NOMO-1 treated with dmso at 0.1 percent for 144 hours (cell line): ENCODE results near the gene SCML2.
"Not testable (repeated sequence)": the region's sequence is repeated elsewhere in the genome, so short reads cannot be mapped to it uniquely, and the experiment has no call there.

ENCODE experiments used
- DNase-seq: peaks from one replicate; lab custom pipeline; 2025; ENCODE audit not compliant: unreplicated experiment; lab: John Stamatoyannopoulos, UW

Gene SCML2

DNA sequence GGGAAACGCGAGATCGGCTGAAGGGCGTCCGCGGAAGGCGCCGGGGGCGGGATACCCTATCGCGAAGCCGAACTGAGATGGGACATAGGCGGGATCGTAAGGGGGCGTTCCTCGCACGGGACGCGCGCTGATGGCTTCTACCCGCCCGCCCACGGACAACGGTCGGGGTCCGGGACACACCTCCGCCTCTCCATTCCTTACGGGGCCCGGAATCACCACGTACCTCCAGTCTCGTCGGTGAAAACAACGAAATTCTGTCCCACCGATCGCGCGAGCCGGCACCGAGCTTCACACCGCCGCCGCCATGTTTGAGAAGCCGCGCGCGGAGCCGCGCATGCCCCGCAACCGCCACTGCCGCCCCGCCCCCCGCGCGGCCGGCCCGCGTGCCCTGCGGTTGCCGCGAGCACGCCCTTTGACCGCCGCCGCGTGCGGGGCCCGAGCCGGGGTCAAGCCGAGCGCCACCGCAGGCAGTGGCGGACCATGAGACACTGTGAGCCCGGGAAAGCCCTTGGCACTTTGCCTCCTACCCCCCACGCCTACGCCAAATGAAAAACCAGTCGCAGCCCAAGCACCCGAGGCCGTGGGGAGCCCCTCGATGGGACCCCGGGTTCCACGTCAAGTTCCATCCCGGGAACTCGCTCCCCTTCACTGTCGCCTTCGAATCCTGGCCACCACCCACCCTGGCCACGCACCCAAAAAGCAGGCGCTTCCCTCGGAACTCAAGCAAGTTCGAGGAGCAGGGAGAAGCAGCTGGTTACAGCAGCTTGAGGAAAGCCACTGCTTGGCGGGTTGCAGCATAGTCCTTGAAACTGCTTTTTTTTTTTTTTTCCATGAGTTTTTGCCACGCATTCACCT, at the start of gene SCML2:
SCML2 (minus strand) TSS at position 320 of the 855 bp plus-strand sequence. CDS start 20,617 bp downstream, outside the sequence.
- no peak for DNase-seq

GRCh38 chrX:18401848-18402213, 47.3 kb upstream of the SCML2 start:
- no peak for DNase-seq

- DNase-seq, result no peak
These were observed 40.0 kb upstream of the SCML2 start for GRCh38 chrX:18394477-18394876.

DNA sequence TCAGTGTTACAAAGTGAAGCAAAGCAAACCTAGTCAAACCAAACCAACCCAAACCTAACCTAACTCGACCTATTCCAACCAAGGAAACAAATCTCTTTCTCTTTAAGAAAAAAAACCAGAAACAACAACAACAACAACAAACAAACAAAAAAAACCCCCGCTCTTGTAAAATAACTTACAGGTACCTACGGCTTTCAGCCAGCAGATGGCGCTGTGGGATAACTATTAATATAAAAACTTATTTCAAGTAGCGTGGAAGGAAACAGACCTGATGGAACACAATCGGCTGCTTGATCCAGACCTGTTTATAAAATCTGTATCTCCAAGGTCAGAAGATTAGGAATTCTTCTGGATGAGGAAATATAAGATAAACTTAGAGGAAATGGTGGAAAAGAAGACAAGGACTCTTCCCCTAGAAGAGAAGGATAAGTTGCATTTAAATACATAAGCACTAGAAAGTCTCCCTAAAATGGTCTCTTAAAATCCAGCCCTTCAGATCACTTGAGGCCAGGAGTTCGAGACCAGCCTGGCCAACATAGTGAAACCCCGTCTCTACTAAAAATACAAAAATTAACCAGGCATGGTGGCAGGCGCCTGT, 36.6 kb upstream of the SCML2 start:
- DNase-seq, result no peak

DNA sequence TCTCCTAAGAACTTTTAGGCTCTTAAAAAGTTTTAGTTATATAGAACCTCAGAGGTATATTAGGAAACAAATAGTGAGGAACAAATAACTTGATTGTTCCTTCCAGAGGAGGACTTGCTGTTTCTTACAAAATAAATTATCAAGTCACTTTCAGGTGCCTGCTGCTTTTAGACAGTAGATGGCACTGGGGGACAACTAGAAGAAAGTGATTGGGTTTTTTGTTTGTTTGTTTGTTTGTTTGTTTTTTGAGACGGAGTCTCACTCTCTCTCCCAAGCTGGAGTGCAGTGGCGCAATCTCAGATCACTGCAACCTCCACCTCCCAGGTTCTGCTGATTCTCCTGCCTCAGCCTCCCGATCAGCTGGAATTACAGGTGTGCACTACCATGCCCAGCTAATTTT, 35.5 kb upstream of the SCML2 start:
- DNase-seq, result no peak

GRCh38 chrX:18377796-18378195, 23.3 kb upstream of the SCML2 start:
- no peak for DNase-seq

DNA sequence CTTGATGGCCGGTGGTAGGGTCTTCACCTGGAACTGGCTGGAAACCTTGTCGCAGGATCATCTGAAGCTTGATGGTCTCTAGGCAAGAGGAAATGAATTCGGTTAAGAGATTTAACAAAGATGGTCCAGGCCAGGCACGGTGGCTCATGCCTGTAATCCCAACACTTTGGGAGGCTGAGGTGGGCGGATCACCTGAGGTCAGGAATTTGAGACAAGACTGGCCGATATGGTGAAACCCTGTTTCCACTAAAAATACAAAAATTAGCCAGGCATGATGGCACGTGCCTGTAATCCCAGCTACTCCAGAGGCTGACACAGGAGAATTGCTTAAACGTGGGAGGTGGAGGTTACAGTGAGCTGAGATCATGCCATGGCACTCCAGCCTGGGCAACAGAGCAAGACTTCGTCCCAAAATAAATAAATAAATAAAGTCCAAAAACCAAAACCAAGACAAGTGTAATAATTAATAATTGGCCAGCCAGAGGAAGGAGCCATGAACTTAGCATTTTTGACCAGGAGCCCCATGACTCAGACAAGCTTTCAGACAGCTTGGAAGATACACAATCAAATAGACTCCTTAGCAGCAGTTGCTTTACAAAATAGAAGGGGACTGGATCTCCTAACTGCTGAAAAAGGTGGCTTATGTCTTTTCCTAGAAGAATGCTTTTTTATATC, 20.8 kb upstream of the SCML2 start:
- DNase-seq, result not testable (repeated sequence)

DNA sequence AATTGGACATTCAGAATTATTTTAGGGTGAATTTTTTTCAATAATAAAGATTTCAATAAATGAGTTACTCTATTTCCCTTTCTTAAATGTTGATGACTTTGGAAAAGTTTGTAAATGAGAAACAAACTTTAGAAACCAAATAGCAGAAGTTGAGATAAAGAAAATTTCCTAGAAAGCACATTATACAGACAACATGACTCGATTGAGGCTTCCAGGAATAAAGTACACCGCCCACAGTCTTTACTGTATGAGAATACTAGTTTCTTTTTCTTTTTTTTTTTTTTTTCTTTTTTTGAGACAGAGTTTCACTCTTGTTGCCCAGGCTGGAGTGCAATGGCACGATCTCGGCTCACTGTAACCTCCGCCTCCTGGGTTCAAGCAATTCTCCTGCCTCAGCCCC, 14.6 kb upstream of the SCML2 start:
- DNase-seq, result not testable (repeated sequence)

GRCh38 chrX:18368402-18368801, 13.9 kb upstream of the SCML2 start:
- DNase-seq, result no peak

GRCh38 chrX:18360867-18361266, 6.4 kb upstream of the SCML2 start:
- DNase-seq, result no peak

DNA sequence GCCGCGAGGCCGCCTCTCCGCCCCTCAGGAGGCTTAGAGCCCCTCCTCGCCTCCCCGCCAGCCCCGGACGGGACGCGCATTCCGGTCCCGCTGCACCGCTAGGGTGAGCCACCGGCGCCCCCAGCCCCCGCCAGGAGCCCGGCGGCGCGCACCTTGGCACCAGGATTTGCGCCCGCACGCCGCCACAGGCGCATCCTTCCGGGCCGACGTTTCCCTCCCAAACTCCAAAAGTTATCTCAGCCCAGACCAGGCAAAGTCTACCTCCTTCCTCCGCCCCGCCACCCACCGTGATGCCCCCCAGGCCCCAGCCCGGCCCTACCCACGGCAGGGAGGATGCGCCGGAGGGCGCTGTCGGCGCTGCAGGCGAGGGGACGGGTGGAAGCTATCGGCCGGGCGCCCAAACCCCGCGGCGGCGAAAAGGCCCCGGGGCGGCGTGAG, 538 bp downstream of the SCML2 start:
- no peak for DNase-seq

- no peak for DNase-seq
These were observed 2.7 kb downstream of the SCML2 start for GRCh38 chrX:18351784-18352183.

DNA sequence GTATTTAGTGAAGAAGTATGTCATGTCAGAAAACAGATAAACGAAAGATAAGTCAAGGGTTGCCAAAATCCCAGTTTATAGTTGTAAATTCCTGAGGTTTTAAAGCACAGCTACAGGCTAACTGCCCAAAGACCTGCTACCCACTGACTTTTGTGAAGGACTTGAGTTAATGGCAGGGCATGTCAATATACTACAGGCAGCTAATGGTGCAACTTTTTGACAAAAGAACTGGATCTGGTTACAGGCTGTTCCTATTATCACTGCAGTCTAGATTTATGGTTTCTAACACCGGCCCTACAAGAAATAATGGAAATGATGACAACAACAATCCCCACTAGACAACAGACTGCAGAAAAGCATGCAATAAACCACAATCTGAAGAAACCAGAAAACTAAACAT, 6.4 kb downstream of the SCML2 start:
- DNase-seq, result no peak

- DNase-seq, result no peak
These were observed 45.1 kb downstream of the SCML2 start for GRCh38 chrX:18309401-18309800.

GRCh38 chrX:18297251-18297650, 57.2 kb downstream of the SCML2 start:
- no peak for DNase-seq

DNA sequence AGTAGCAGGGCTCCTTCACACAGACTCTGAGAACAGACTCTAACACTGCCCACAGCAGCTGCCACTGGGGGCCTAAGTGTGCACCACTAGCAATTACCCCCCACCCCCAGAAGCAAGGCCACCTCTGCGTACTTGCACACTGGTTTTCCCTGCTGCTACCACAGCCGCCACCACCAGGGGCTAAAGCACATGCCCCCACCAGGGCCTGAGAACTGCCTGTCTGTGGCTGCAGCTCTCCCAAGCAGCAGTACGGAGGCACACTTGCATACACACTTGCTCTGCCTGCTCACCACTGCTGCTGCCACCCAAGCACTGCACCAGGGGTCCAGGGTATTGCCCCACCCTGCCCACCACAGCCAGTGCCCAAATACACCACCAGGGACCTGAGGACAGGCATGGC, 59.6 kb downstream of the SCML2 start:
- DNase-seq, result no peak

DNA sequence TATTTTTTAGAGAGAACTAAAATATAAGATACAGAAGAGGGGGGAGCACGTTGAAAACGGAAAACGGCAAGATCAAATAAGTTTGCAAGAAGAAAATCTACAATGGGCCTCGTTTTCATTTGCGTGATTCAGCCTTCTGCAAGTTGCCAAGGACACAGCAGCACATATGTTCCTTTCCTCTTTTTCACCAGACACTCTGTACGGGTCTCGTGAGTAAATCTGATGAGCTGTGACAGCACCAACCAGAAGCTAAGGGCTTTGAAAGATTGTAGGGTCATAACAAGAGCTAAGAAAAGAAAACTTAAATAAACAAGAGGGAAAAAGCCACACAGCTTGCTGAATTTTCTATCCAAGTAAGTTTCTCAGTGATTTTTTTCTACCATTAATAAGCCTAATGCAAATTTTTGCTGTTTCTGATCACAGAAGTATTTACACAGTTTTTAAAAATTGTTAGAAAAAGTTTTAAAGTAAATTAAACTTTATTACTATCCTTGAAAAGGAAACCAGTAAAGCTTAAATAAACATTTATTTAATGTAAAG, 63.4 kb downstream of the SCML2 start:
- no peak for DNase-seq

DNA sequence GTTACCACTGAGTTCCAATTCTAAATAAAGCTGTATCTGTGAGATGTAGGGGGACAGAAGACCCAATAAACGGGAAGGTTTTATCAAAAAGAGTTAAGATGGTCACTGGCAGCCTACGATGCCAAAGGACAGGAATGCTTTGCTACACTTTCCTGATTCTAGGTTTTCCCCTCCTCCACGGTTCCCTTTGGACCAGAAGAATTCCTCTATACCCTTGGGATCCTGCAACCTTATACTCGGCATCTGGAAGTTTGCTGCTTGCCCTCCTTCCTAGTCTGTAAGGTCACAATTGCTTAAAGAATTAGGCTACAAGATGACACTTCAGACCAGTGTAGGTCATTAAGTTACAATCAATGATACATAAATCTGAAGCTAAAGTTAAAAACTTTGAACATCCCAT, 64.3 kb downstream of the SCML2 start:
- DNase-seq, result no peak

DNA sequence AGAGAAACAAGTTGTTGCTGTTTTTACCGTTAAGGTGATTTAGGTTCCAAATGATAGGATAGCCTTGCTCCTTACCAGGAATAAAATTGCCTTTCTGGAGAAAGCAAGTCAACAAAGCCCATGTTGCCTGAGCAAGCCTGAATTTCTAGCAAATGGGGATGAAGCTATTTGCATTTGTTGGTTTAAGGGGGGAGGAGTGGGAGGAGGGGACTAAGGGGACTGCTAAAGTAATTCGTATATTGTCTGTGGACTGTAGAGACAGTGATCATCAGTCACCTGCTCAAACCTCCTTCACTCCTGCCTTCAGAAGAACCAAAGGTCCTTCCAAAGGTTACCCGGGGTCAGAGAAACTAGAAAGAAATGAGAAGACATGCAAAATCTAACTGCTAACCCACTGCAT, 65.8 kb downstream of the SCML2 start:
- no peak for DNase-seq

DNA sequence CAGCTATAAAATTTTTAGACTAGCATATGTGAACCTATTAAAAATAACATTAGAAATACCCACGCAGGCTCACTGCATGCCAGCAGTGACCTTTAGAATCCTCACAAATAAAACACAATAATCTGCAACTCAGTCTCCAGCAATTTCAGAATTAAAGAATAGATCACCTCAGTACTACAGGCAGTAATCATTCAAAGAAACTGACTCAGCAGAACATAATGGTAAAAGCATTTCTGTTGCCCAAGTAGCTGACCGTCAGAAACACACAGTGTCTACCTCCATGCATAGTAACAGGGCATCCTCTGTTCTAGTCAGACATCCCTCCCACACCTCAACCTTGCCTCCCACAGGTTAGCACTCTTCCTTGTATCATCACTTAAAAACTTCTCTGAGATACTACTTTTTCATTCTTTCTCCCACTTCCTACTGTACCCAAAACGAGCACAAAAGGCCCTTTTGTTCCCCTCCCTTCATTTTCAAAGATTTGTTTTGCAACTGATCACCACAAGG, 68.1 kb downstream of the SCML2 start:
- DNase-seq, result no peak

DNA sequence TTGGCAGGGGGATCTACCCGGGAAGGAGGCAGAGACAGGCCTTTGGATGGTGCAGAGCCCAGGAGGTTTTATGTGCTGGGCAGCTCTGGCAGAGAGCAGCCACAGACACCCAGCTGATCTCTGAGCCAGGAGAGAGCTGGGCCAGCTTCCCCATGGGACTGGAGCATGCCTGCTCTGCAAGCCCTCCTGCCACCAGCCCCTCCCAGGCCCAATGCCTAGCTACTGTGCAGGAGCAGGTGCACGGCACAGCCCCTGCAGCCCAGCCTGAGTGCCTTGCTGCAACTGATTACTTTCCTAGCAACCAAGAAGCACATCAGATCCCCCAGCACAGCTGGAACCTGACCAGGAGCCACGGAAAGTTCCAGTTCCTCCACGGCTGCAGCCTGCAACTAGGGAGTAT, 76.0 kb downstream of the SCML2 start:
- no peak for DNase-seq

- DNase-seq, result no peak
These were observed 82.3 kb downstream of the SCML2 start for GRCh38 chrX:18272222-18272621.
